ENCODE measurements around the gene ZBTB7C. TPM values are rescaled to one million over a fixed set of nuclear protein-coding genes. Genes with fewer than 3 reads are reported as not detected.

ZBTB7C gene
- total and polyA plus RNA-seq, 4 donors = 3.2 to 10.9 (median 3.7) TPM

DNA sequence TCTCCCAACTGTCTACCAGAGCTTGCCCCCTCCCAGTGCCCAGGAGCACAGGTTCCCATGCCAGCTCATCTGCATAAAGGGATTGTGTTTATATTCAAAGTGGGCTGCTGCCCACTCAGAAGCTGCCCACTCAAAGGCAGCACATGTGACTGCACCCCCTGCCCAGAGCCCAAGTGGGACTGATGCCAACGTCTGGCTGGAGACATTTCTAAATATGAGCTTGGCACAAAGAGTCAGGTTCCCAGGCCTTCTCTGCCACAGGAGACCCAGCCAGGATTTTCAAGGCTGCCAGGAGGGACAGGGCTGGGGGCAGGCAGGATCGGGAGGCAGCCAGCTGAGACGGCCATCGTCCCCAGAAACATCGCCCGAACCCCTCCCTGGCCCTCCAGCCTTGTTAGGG, 67.1 kb downstream of the ZBTB7C start:
- DNase-seq (peak in 2 of 3 donors; percentile 25 to 42), ATAC-seq (ENCODE audit: insufficient read depth, low FRiP score) (no peak)
- H3K36me3 ChIP-seq (ENCODE audit: control insufficient read depth in 4 of 4, insufficient read depth in 4 of 4, low read length in 4 of 4) = no peaks in the 10 kb centered on the region
- peaks cover 0 to 7% (median 1%) of the 10 kb centered on the region in 5 donors for H3K4me1 ChIP-seq (ENCODE audit: control insufficient read depth in 5 of 5, insufficient read depth in 5 of 5, low read length in 5 of 5)
- 37 to 71% methylated on average over 6 of the region's 6 CpGs for WGBS, 2 donors
- H3K9me3 ChIP-seq (ENCODE audit: control insufficient read depth in 4 of 4, insufficient read depth in 3 of 4, low read length in 3 of 4) = no peaks in the 10 kb centered on the region
- H3K27me3 ChIP-seq (ENCODE audit: control insufficient read depth in 3 of 3, insufficient read depth in 3 of 3, low read length in 2 of 3) = no peaks in the 10 kb centered on the region
- peak overlapping the region in 1 of 2 donors; percentile 9 for H3K27ac ChIP-seq (ENCODE audit: low read depth in 1 of 2, low read length in 1 of 2)
- H3K9ac ChIP-seq (ENCODE audit: insufficient read depth in 1 of 2, low read length in 2 of 2) = no peak overlapping the region
- no peak overlapping the region for H3K4me3 ChIP-seq
- TF ChIP-seq, protein P1, sequence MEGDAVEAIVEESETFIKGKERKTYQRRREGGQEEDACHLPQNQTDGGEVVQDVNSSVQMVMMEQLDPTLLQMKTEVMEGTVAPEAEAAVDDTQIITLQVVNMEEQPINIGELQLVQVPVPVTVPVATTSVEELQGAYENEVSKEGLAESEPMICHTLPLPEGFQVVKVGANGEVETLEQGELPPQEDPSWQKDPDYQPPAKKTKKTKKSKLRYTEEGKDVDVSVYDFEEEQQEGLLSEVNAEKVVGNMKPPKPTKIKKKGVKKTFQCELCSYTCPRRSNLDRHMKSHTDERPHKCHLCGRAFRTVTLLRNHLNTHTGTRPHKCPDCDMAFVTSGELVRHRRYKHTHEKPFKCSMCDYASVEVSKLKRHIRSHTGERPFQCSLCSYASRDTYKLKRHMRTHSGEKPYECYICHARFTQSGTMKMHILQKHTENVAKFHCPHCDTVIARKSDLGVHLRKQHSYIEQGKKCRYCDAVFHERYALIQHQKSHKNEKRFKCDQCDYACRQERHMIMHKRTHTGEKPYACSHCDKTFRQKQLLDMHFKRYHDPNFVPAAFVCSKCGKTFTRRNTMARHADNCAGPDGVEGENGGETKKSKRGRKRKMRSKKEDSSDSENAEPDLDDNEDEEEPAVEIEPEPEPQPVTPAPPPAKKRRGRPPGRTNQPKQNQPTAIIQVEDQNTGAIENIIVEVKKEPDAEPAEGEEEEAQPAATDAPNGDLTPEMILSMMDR (IDR thresholded peaks at IDR 0.05; ENCODE audit: control extremely low read depth, extremely low read depth) = no peak

DNA sequence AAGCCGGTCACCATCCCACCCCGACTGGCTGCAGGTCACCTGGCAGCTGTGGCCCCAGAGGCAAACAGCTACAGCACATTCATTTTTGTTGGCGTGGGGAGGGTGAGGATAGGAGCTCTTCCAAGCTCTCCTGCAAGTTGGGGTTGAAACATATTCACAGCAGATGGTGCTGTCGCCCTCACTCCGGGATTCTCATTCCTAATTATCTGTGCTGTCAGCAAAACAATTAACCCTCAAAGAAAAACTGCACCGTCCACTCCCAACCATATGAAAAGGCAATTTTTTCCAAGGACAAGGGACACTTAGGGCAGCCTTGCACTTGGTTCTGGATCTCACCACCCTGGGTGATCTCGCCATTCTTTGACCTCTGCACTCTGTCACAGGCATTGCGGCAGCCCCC, 68.6 kb downstream of the ZBTB7C start:
- no peak for DNase-seq
- 74 to 77% methylated on average over 8 of the region's 8 CpGs for WGBS, 2 donors
- H3K9ac ChIP-seq (ENCODE audit: insufficient read depth in 1 of 2, low read length in 2 of 2) = no peak overlapping the region
- H3K27ac ChIP-seq (ENCODE audit: low read depth in 1 of 2, low read length in 1 of 2) = no peak overlapping the region
- H3K4me1 ChIP-seq (ENCODE audit: control insufficient read depth in 5 of 5, insufficient read depth in 5 of 5, low read length in 5 of 5) = peaks cover 0 to 15% (median 5%) of the 10 kb centered on the region in 5 donors
- H3K27me3 ChIP-seq (ENCODE audit: control insufficient read depth in 3 of 3, insufficient read depth in 3 of 3, low read length in 2 of 3) = no peaks in the 10 kb centered on the region
- H3K9me3 ChIP-seq (ENCODE audit: control insufficient read depth in 4 of 4, insufficient read depth in 3 of 4, low read length in 3 of 4) = no peaks in the 10 kb centered on the region
- TF ChIP-seq, protein P1 (IDR thresholded peaks at IDR 0.05; ENCODE audit: control extremely low read depth, extremely low read depth) = no peak
- no peaks in the 10 kb centered on the region for H3K36me3 ChIP-seq (ENCODE audit: control insufficient read depth in 4 of 4, insufficient read depth in 4 of 4, low read length in 4 of 4)
- ATAC-seq (ENCODE audit: insufficient read depth, low FRiP score) = no peak
- H3K4me3 ChIP-seq = no peak overlapping the region

DNA sequence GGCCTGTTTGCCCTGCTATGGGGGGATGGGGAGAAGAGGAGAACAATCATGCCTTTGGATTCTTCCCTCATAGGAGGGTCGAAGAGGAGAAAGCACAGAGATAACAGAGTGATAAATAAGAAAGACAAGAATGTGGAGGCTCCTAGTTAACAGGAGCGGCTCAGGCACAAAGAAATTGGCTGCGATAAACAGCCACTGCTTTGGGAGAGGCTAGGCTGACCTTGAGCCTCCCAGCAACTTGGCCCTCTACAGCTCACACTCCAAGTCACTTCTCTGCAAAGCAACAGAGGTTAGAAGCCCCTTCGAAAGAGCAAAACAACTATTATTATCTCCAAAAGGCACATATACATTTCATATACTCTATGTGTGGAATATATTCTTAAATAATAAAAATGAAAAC, 69.5 kb downstream of the ZBTB7C start:
- Histone ChIP-seq H3K27ac (ENCODE audit: low read depth in 1 of 2, low read length in 1 of 2) (no peak overlapping the region), H3K36me3 (ENCODE audit: control insufficient read depth in 4 of 4, insufficient read depth in 4 of 4, low read length in 4 of 4) (no peaks in the 10 kb centered on the region), H3K27me3 (ENCODE audit: control insufficient read depth in 3 of 3, insufficient read depth in 3 of 3, low read length in 2 of 3) (no peaks in the 10 kb centered on the region), H3K4me1 (ENCODE audit: control insufficient read depth in 5 of 5, insufficient read depth in 5 of 5, low read length in 5 of 5) (peaks cover 0 to 15% (median 5%) of the 10 kb centered on the region in 5 donors), H3K9ac (ENCODE audit: insufficient read depth in 1 of 2, low read length in 2 of 2) (no peak overlapping the region), H3K9me3 (ENCODE audit: control insufficient read depth in 4 of 4, insufficient read depth in 3 of 4, low read length in 3 of 4) (no peaks in the 10 kb centered on the region), H3K4me3 (no peak overlapping the region)
- 79 to 86% methylated on average over 4 of the region's 4 CpGs for WGBS, 2 donors
- TF ChIP-seq, protein P1 (IDR thresholded peaks at IDR 0.05; ENCODE audit: control extremely low read depth, extremely low read depth) = no peak
- ATAC-seq (ENCODE audit: insufficient read depth, low FRiP score) (no peak), DNase-seq (no peak)

GRCh38 chr18:48338915-48339314, 70.3 kb downstream of the ZBTB7C start:
- Histone ChIP-seq H3K9me3 (ENCODE audit: control insufficient read depth in 4 of 4, insufficient read depth in 3 of 4, low read length in 3 of 4) (no peaks in the 10 kb centered on the region), H3K36me3 (ENCODE audit: control insufficient read depth in 4 of 4, insufficient read depth in 4 of 4, low read length in 4 of 4) (no peaks in the 10 kb centered on the region), H3K4me3 (no peak overlapping the region), H3K4me1 (ENCODE audit: control insufficient read depth in 5 of 5, insufficient read depth in 5 of 5, low read length in 5 of 5) (peaks cover 0 to 15% (median 6%) of the 10 kb centered on the region in 5 donors), H3K27me3 (ENCODE audit: control insufficient read depth in 3 of 3, insufficient read depth in 3 of 3, low read length in 2 of 3) (no peaks in the 10 kb centered on the region), H3K27ac (ENCODE audit: low read depth in 1 of 2, low read length in 1 of 2) (no peak overlapping the region), H3K9ac (ENCODE audit: insufficient read depth in 1 of 2, low read length in 2 of 2) (no peak overlapping the region)
- TF ChIP-seq, protein P1 (IDR thresholded peaks at IDR 0.05; ENCODE audit: control extremely low read depth, extremely low read depth) = no peak
- DNase-seq (no peak), ATAC-seq (ENCODE audit: insufficient read depth, low FRiP score) (no peak)
- 93 to 98% methylated on average over 3 of the region's 3 CpGs for WGBS, 2 donors

All from lung (tissue), 12 donors.